G401 (cell line): ENCODE measurements around the gene IWS1. TPM values are rescaled to one million over a fixed set of nuclear protein-coding genes. Genes with fewer than 3 reads are reported as not detected.
"Not testable (repeated sequence)": the region's sequence is repeated elsewhere in the genome, so short reads cannot be mapped to it uniquely, and the experiment has no call there.

ENCODE experiments used
- DNase-seq: peaks from one replicate; pipeline ENCODE4 v3.0.0-alpha.2; 2015; ENCODE audit warnings: low spot score
- in situ Hi-C: cut with HindIII; loops from 2 replicates; pipeline ENCODE4 v1.10.0; 2016; ENCODE audit warnings: low sequenced_read_pairs, mixed read lengths
- total RNA-seq: library from RNA; depleted of rRNA; stranded (reverse); fragments of >200 nt; shearing (Covaris generic); gene quantifications from 2 replicates; pipeline ENCODE4 v1.2.3, GENCODE V29; 2014

IWS1 gene
- total RNA-seq, 1 experiment from 2014 or later = 59.2 TPM

GRCh38 chr2:127562936-127563335 is 36.6 kb upstream of the IWS1 start:
- in situ Hi-C loops = no loop called here
- DNase-seq = no peak

GRCh38 chr2:127561371-127561770 is 35.1 kb upstream of the IWS1 start:
- in situ Hi-C loops = no loop called here

GRCh38 chr2:127560931-127561280 is 34.6 kb upstream of the IWS1 start:
- in situ Hi-C loops = no loop called here

More at GRCh38 chr2:127561371-127561770, 35.1 kb upstream of the IWS1 start:
- DNase-seq = no peak

GRCh38 chr2:127560201-127560930 is 34.1 kb upstream of the IWS1 start:
- DNase-seq = no peak
- in situ Hi-C loops = no loop called here

More at GRCh38 chr2:127560931-127561280, 34.6 kb upstream of the IWS1 start:
- DNase-seq = no peak

GRCh38 chr2:127559454-127559853 is 33.2 kb upstream of the IWS1 start:
- no peak for DNase-seq
- in situ Hi-C loops = no loop called here

- in situ Hi-C loops = no loop called here
- no peak for DNase-seq
Observed at GRCh38 chr2:127558911-127559310, 32.6 kb upstream of the IWS1 start.

GRCh38 chr2:127552846-127553245 is 26.6 kb upstream of the IWS1 start:
- no peak for DNase-seq
- in situ Hi-C loops = no loop called here

- in situ Hi-C loops = no loop called here
Observed at GRCh38 chr2:127552336-127552735, 26.0 kb upstream of the IWS1 start.

GRCh38 chr2:127551221-127551930 is 25.1 kb upstream of the IWS1 start:
- in situ Hi-C loops = no loop called here

More at GRCh38 chr2:127552336-127552735, 26.0 kb upstream of the IWS1 start:
- no peak for DNase-seq

GRCh38 chr2:127546797-127547196 is 20.5 kb upstream of the IWS1 start:
- in situ Hi-C loops = no loop called here
- no peak for DNase-seq

More at GRCh38 chr2:127551221-127551930, 25.1 kb upstream of the IWS1 start:
- no peak for DNase-seq

- in situ Hi-C loops = no loop called here
- no peak for DNase-seq
Observed at GRCh38 chr2:127545796-127546195, 19.5 kb upstream of the IWS1 start.

GRCh38 chr2:127545189-127545588 is 18.9 kb upstream of the IWS1 start:
- no peak for DNase-seq
- in situ Hi-C loops = no loop called here

- in situ Hi-C loops, DNase-seq: not testable (repeated sequence)
Observed at GRCh38 chr2:127543013-127543501, 16.8 kb upstream of the IWS1 start.

GRCh38 chr2:127542231-127542630 is 15.9 kb upstream of the IWS1 start:
- in situ Hi-C loops = no loop called here
- no peak for DNase-seq

- in situ Hi-C loops = no loop called here
- DNase-seq = no peak
Observed at GRCh38 chr2:127541809-127542208, 15.5 kb upstream of the IWS1 start.

GRCh38 chr2:127537644-127538043 is 11.4 kb upstream of the IWS1 start:
- in situ Hi-C loops = no loop called here
- DNase-seq = no peak

GRCh38 chr2:127536707-127537541 is 10.6 kb upstream of the IWS1 start:
- no peak for DNase-seq
- in situ Hi-C loops = no loop called here

GRCh38 chr2:127535918-127536317 is 9.6 kb upstream of the IWS1 start:
- in situ Hi-C loops = no loop called here
- DNase-seq = no peak

- no peak for DNase-seq
- in situ Hi-C loops = no loop called here
Observed at GRCh38 chr2:127535422-127535901, 9.2 kb upstream of the IWS1 start, which contains the start of gene MYO7B. Gene MYO7B (plus strand): TSS chr2:127535683. CDS start chr2:127559723, 24,040 bp downstream.
